K562 (cell line): ENCODE data around the gene SEC63. TPM values are rescaled to one million over a fixed set of nuclear protein-coding genes. Genes with fewer than 3 reads are reported as not detected.
A peak's percentile ranks its signal among the peaks of the same experiment; 100 is the strongest.

Source experiments
- ATAC-seq: fragments of 200-7000 bp; cut with Tn5 transposase; 3 replicates; pipeline ENCODE4 v1.9.1; 2020; ENCODE audit warnings: moderate library complexity
- BruUV-seq: library from RNA; stranded (reverse); fragments of 400-500 nt; replicated peaks from 2 replicates; lab custom pipeline; 2021; lab: Mats Ljungman, UMichigan
- CTCF ChIA-PET: fragments of 300-600 bp; formaldehyde crosslinking; extraction: SDS; loops from one replicate; lab custom pipeline; 2021; ENCODE audit warnings: low intra/inter-chr PET ratio; lab: Yijun Ruan, JAX
- POLR2A ChIA-PET: fragments of 300-600, 350-650 bp; sonication (Branson Sonifier 250); formaldehyde crosslinking; extraction: SDS; loops from one replicate; lab custom pipeline; 2021; ENCODE audit warnings: antibody characterized with exemption, inconsistent platforms; lab: Yijun Ruan, JAX
- DNase-seq, 4 experiments: peaks; one replicate each; pipeline versions ENCODE4 v3.0.0 to v3.0.0-alpha.2; 2011 to 2018; ENCODE audit warnings: low spot score in 3 of 4, mixed read lengths in 3 of 4; ENCODE audit errors: extremely low read depth in 1 of 4
- FAIRE-seq: peaks from 2 replicates; lab custom pipeline; 2011; peaks lifted over from hg19 to GRCh38; lab: Jason Lieb, UNC
- H2AFZ ChIP-seq: 2 replicates; pipeline ENCODE4 v1.6.0; 2011; ENCODE audit warnings: low read depth, low read length, control low read depth, inconsistent platforms
- H3K27ac ChIP-seq: fragments of 200-600 bp; 3 replicates; pipeline ENCODE4 v1.8.0; 2011; ENCODE audit warnings: low read depth, mild to moderate bottlenecking, control low read depth, inconsistent platforms, low read length, moderate library complexity, mixed read lengths; ENCODE audit errors: extremely low read depth
- H3K27me3 ChIP-seq, 2 experiments: fragments of 300-600 bp in 1 of 2; 2 replicates in 1 of 2; 3 replicates in 1 of 2; pipeline versions ENCODE4 v1.6.0 to v1.8.0; 2011; ENCODE audit warnings: inconsistent platforms in 2 of 2, low read length in 2 of 2, mild to moderate bottlenecking in 1 of 2, mixed read lengths in 1 of 2, moderate library complexity in 1 of 2; ENCODE audit not compliant: control insufficient read depth in 2 of 2, insufficient read depth in 2 of 2
- H3K36me3 ChIP-seq: fragments of 300-600 bp; 3 replicates; pipeline ENCODE4 v1.8.0; 2011; ENCODE audit warnings: mild to moderate bottlenecking, low read length, inconsistent platforms; ENCODE audit not compliant: control insufficient read depth, insufficient read depth
- H3K4me1 ChIP-seq, 2 experiments: fragments of 200-600 bp in 1 of 2; replicated peaks in 1 of 2; 2 replicates in 1 of 2; 3 replicates in 1 of 2; pipeline versions ENCODE4 v1.5.1 to v1.8.0; 2011; ENCODE audit warnings: inconsistent platforms in 2 of 2, low read length in 2 of 2, mild to moderate bottlenecking in 1 of 2, mixed read lengths in 1 of 2, moderate library complexity in 1 of 2; ENCODE audit not compliant: control insufficient read depth in 2 of 2, insufficient read depth in 2 of 2
- H3K4me2 ChIP-seq: 2 replicates; pipeline ENCODE4 v1.6.1; 2011; ENCODE audit warnings: low read length, control low read depth, inconsistent platforms, mixed read lengths; ENCODE audit not compliant: insufficient read depth
- H3K4me3 ChIP-seq: fragments of 200-600 bp; sonication (generic), shearing (Covaris generic); 2 replicates; pipeline ENCODE4 v1.5.1; 2016; ENCODE audit warnings: control low read depth, inconsistent platforms
- H3K79me2 ChIP-seq: fragments of 200-600 bp; 3 replicates; pipeline ENCODE4 v1.8.0; 2011; ENCODE audit warnings: low read length, inconsistent platforms; ENCODE audit not compliant: control insufficient read depth, insufficient read depth
- H3K9ac ChIP-seq, 2 experiments: 2 replicates each; pipeline versions ENCODE4 v1.6.0 to v1.6.1; 2011; ENCODE audit warnings: low read depth in 2 of 2, low read length in 2 of 2, control low read depth in 1 of 2, inconsistent platforms in 1 of 2, mild to moderate bottlenecking in 1 of 2, mixed read lengths in 1 of 2; ENCODE audit not compliant: insufficient read depth in 1 of 2
- H3K9me1 ChIP-seq: one replicate; pipeline ENCODE4 v1.6.0; 2011; ENCODE audit warnings: inconsistent platforms, mild to moderate bottlenecking, low read length, moderate library complexity; ENCODE audit not compliant: control insufficient read depth, insufficient read depth
- H3K9me3 ChIP-seq: replicated peaks from 2 replicates; pipeline ENCODE4 v1.5.1; 2011; ENCODE audit warnings: low read depth, low read length, inconsistent platforms; ENCODE audit not compliant: control insufficient read depth, insufficient read depth
- H4K20me1 ChIP-seq: replicated peaks from 2 replicates; pipeline ENCODE4 v1.6.1; 2011; ENCODE audit warnings: low read length, inconsistent platforms, mixed read lengths; ENCODE audit not compliant: control insufficient read depth, insufficient read depth
- BHLHE40 ChIP-seq: IDR thresholded peaks from 2 replicates; pipeline ENCODE4 v1.6.1; 2011; ENCODE audit warnings: low read length, improper control_type of control experiment
- C11orf30 ChIP-seq: fragments of 450-650 bp; IDR thresholded peaks from 2 replicates; pipeline ENCODE4 v1.6.1; 2016; ENCODE audit warnings: low read depth, mild to moderate bottlenecking
- MAFF ChIP-seq: IDR thresholded peaks from 2 replicates; pipeline ENCODE4 v1.6.1; 2012; ENCODE audit warnings: low read length, improper control_type of control experiment
- MAFG ChIP-seq: fragments of 450-650 bp; conservative IDR thresholded peaks from 2 replicates; pipeline ENCODE4 v1.6.1; 2016; ENCODE audit warnings: missing genetic modification characterization, missing compliant biosample characterization
- MED1 ChIP-seq: sonication (generic); formaldehyde crosslinking; IDR thresholded peaks from 2 replicates; pipeline ENCODE4 v1.8.1; 2023; ENCODE audit warnings: missing genetic modification reagents, borderline replicate concordance
- TSC22D4 ChIP-seq: fragments of 450-650 bp; IDR thresholded peaks from 2 replicates; pipeline ENCODE4 v1.6.1; 2016; ENCODE audit warnings: missing genetic modification characterization, missing biosample characterization, control low read depth
- ZNF184 ChIP-seq: sonication (generic); formaldehyde crosslinking; IDR thresholded peaks from 2 replicates; pipeline ENCODE4 v1.5.0; 2020; ENCODE audit warnings: missing genetic modification reagents
- WGBS: fragments of 100-300 bp; shearing (Covaris generic); methylation state at CpG from one replicate; pipeline ENCODE4 v1.1.6; 2016; ENCODE audit warnings: low coverage, mixed read lengths; ENCODE audit not compliant: insufficient coverage; ENCODE audit errors: missing lambda C conversion rate; 5-methylcytosine and 5-hydroxymethylcytosine counted together
- in situ Hi-C: fragments of 300-500 bp; cut with MboI; formaldehyde crosslinking; loops from 4 replicates; pipeline ENCODE4 v1.15.0; 2018; ENCODE audit warnings: inconsistent platforms, mixed read lengths
- intact Hi-C: fragments of 100-400 bp; cut with micrococcal nuclease; formaldehyde crosslinking; loops from 2 replicates; pipeline ENCODE4 v1.14.2; 2022
- polyA plus RNA-seq, 8 experiments: library from polyadenylated mRNA; depleted of rRNA in 4 of 8; stranded (reverse) in 5 of 8; unstranded in 3 of 8; fragments of >200 nt; fragmentation: Nextera tagmentation in 2 of 8; fragmentation: Illumina TruSeq in 1 of 8; extraction: Ambion mirVana in 2 of 8; extraction: Trizol in 1 of 8; gene quantifications; 2 replicates each; pipeline versions ENCODE4 v1.2.1 to v1.2.3, GENCODE V29; 2011 to 2014; ENCODE audit warnings: inconsistent platforms in 1 of 8, missing spikeins in 1 of 8
- total RNA-seq, 7 experiments: library from RNA; depleted of rRNA in 6 of 7; stranded (reverse); fragments of >200 nt in 6 of 7; fragmentation: Illumina TruSeq in 2 of 7; extraction: Trizol in 2 of 7; gene quantifications; 2 replicates each; pipeline versions ENCODE4 v1.2.1 to v1.2.3, GENCODE V29; 2011 to 2021; ENCODE audit warnings: low replicate concordance in 1 of 7
- TF ChIP-seq, protein P1 (sequence below): fragments of 450-650 bp; IDR thresholded peaks from 2 replicates; pipeline ENCODE4 v1.6.1; 2018; ENCODE audit not compliant: partially characterized antibody

The SEC63 gene
- total and polyA plus RNA-seq, 9 of the 15 experiments (the other 6 are each of a cell fraction or from before 2014, with no cell fraction given) = 13.8 to 74.6 (median 28.4) TPM

DNA sequence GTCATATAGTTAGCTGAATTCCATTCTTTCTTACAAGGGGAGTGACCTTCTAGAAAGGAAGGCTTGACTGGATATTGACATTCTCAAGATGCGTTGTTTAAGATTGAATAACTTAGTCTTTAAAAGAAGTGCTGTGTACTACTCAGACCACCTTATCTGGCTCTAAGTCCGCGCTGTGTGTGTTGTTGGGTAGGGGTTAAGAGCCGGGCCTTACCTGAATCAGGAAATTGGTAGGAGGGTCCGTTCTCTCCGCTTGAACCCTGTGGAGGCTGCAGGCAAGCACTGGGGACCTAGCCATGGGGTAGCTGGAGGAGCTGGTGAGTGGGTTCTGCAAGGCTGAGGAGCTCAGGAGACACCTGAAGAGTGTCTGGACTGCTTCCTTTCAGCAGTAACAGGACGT is 124.9 kb downstream of the SEC63 start:
- Histone ChIP-seq H4K20me1 (no peaks in the 10 kb centered on the region), H3K4me2 (no peak overlapping the region), H3K4me1 (no peaks in the 10 kb centered on the region), H2AFZ (no peak overlapping the region), H3K9ac (no peak overlapping the region), H3K27me3 (peaks cover 22 to 29% of the 10 kb centered on the region in 2 experiments; a peak in 4 of 5 replicates), H3K79me2 (no peaks in the 10 kb centered on the region), H3K36me3 (no peaks in the 10 kb centered on the region), H3K27ac (no peak overlapping the region), H3K4me3 (no peak overlapping the region), H3K9me1 (no peaks in the 10 kb centered on the region), H3K9me3 (no peaks in the 10 kb centered on the region)
- BruUV-seq = no TSS peak
- WGBS = 0% methylated on average over 7 of the region's 7 CpGs
- no peak for FAIRE-seq
- DNase-seq = no peak
- ATAC-seq = no peak
- ChIA-PET CTCF (no interaction called here), POLR2A (interaction anchor here (1.3 kb wide), 1 partner anchor 15 kb away, joined by 3 read pairs; no protein-coding TSS in a partner anchor)
- in situ Hi-C loops = no loop called here
- TF ChIP-seq BHLHE40 (no peak), ZNF184 (CRISPR knock-in tag) (no peak)
- intact Hi-C loops = no loop called here

DNA sequence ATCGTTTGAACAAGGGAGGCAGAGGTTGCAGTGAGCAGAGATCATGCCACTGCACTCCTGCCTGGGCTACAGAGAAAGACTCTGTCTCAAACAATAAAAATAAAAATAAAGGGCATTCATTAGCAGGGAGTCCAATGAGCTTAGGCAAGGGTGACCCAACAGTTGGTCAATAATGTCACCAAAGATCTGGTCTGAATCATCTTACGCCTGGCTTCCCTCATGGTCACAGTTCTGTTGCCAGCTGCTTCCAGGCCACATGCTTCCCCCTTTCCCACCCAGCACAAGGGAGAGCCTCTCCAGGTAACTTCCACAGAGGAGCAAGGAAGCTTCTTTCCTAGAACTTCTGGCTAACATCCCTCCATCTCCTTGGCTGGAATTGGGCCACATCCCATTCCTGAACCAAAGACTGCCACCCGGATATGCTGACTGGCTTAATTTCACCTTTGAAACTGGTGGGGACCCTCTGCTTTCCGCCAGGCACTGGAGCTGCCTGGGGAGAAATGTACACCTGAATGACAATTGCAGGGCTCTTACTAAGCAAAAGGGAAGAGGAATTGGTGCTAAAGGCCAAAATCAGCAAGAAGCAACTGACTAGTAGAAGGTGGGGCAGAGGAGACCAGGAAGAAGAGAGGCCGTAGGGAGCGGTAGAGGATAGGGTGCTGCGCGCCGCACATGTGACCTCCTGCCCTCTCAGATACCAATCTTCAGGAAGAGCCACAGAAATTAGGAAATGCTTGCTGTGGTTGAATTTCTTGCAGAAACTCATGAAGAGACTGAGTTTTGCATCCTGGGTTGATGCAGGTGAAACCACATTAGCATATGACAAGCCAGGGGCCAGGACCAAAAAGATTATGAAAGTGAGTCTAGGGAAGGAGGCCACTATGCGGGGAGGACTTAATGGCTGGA is 125.6 kb downstream of the SEC63 start:
- no peaks in the 10 kb centered on the region for H3K79me2 ChIP-seq
- 4% methylated on average over 9 of the region's 10 CpGs for WGBS
- TF ChIP-seq TSC22D4 (no peak), C11orf30 (peak; percentile 62; the same call in 1 of the 2 replicates), MAFG (tag) (peak; percentile 41), MED1 (CRISPR knock-in tag) (no peak), MAFF (0 out of 2 replicates have a peak, but pooled peaks have one; percentile 19)
- TF ChIP-seq, protein P1, sequence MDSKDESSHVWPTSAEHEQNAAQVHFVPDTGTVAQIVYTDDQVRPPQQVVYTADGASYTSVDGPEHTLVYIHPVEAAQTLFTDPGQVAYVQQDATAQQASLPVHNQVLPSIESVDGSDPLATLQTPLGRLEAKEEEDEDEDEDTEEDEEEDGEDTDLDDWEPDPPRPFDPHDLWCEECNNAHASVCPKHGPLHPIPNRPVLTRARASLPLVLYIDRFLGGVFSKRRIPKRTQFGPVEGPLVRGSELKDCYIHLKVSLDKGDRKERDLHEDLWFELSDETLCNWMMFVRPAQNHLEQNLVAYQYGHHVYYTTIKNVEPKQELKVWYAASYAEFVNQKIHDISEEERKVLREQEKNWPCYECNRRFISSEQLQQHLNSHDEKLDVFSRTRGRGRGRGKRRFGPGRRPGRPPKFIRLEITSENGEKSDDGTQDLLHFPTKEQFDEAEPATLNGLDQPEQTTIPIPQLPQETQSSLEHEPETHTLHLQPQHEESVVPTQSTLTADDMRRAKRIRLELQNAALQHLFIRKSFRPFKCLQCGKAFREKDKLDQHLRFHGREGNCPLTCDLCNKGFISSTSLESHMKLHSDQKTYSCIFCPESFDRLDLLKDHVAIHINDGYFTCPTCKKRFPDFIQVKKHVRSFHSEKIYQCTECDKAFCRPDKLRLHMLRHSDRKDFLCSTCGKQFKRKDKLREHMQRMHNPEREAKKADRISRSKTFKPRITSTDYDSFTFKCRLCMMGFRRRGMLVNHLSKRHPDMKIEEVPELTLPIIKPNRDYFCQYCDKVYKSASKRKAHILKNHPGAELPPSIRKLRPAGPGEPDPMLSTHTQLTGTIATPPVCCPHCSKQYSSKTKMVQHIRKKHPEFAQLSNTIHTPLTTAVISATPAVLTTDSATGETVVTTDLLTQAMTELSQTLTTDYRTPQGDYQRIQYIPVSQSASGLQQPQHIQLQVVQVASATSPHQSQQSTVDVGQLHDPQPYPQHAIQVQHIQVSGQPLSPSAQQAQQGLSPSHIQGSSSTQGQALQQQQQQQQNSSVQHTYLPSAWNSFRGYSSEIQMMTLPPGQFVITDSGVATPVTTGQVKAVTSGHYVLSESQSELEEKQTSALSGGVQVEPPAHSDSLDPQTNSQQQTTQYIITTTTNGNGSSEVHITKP = no peak

More for the DNA sequence above, 125.6 kb downstream of the SEC63 start:
- DNase-seq = no peak
- Histone ChIP-seq H3K4me3 (no peak overlapping the region), H3K9ac (no peak overlapping the region), H3K9me3 (no peaks in the 10 kb centered on the region), H3K4me1 (no peaks in the 10 kb centered on the region), H3K9me1 (no peaks in the 10 kb centered on the region), H4K20me1 (no peaks in the 10 kb centered on the region), H2AFZ (no peak overlapping the region), H3K4me2 (no peak overlapping the region), H3K27me3 (peaks cover 29 to 36% of the 10 kb centered on the region in 2 experiments; a peak in 4 of 5 replicates), H3K27ac (no peak overlapping the region), H3K36me3 (no peaks in the 10 kb centered on the region)
- intact Hi-C loops = no loop called here
- CTCF ChIA-PET = no interaction called here
- no peak for FAIRE-seq
- in situ Hi-C loops = no loop called here
- POLR2A ChIA-PET = interaction anchor here (0.6 to 1.5 kb wide), 4 partner anchors 9 to 428 kb away, joined by 3 to 7 read pairs (median 4); no protein-coding TSS in a partner anchor
- ATAC-seq = 0 out of 3 replicates have a peak, but pooled peaks have one; percentile 27
- BruUV-seq = no TSS peak
